DOHH2 (cell line): ENCODE results near the gene MTLN.

Experiments used
- EZH2phosphoT487 ChIP-seq: fragments of 200-600 bp; sonication (generic); IDR thresholded peaks from 2 replicates; pipeline ENCODE4 v1.6.1; 2017; ENCODE audit warnings: borderline replicate concordance, mild to moderate bottlenecking, antibody characterized with exemption, low read length, moderate library complexity, mixed read lengths
- TF ChIP-seq, protein P1 (sequence below): fragments of 200-600 bp; sonication (generic); IDR thresholded peaks from one replicate; pipeline ENCODE4 v1.5.1; 2014; ENCODE audit warnings: antibody characterized with exemption, mild to moderate bottlenecking, low read depth, low read length; ENCODE audit not compliant: poor library complexity, severe bottlenecking

DNA sequence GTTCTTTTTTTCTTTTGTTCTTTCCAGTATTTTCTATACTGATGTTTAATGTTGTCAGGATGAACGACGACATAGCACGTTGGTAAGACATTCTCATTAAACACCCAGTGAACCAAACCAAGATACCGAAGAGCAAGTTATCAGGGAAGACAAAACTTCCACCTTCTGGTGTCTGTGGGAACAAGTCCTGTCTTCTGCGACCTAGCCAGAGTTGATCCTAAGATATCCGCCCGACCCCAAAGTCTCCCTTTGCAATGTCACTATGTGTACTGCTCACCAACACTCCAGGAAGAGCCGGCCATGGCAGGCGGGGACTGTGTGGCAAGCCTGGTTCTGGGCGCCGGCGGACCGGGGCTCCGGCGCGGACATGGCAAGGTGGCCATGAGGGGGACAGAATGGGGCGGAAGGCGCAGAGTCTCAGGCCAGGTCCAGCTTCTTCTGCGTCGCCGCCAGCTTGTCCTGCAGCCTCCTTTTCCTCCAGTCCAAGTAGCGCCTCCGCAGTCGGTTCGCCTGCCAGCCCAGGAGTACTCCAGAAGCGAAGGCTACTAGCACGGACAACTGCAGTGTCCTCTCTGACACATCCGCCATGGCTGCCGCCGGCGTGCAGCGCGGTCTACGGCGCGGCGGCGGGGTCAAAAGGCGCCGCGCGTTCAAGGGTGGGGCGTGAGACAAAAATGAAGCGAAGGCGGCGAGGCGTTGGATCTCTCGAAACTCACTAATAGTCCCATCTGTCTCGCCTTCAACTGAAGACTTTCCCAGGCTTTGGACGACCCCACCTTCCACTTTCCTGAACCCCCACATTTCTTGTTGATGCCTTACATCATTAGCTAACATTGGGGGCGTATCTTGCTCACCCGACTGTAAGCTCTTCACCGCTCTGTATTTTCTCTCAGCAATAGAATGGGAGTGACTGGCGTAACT lies at the start of gene MTLN:
- TF ChIP-seq, protein P1, sequence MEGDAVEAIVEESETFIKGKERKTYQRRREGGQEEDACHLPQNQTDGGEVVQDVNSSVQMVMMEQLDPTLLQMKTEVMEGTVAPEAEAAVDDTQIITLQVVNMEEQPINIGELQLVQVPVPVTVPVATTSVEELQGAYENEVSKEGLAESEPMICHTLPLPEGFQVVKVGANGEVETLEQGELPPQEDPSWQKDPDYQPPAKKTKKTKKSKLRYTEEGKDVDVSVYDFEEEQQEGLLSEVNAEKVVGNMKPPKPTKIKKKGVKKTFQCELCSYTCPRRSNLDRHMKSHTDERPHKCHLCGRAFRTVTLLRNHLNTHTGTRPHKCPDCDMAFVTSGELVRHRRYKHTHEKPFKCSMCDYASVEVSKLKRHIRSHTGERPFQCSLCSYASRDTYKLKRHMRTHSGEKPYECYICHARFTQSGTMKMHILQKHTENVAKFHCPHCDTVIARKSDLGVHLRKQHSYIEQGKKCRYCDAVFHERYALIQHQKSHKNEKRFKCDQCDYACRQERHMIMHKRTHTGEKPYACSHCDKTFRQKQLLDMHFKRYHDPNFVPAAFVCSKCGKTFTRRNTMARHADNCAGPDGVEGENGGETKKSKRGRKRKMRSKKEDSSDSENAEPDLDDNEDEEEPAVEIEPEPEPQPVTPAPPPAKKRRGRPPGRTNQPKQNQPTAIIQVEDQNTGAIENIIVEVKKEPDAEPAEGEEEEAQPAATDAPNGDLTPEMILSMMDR = no peak
- TF ChIP-seq EZH2phosphoT487 = no peak
